GM12878 (cell line): ENCODE results near the gene CISTR.

Source experiments
- CTCF ChIP-seq, 3 experiments: IDR thresholded peaks in 2 of 3; conservative IDR thresholded peaks in 1 of 3; 2 replicates each; pipeline ENCODE4 v1.5.1; 2011; ENCODE audit warnings: low read depth in 3 of 3, low read length in 3 of 3, mild to moderate bottlenecking in 3 of 3, control low read depth in 2 of 3, moderate library complexity in 2 of 3, inconsistent platforms in 1 of 3, mixed read lengths in 1 of 3; ENCODE audit not compliant: control insufficient read depth in 2 of 3, insufficient read depth in 1 of 3; ENCODE audit errors: extremely low read depth in 1 of 3
- IKZF1 ChIP-seq: fragments of 450-650 bp; conservative IDR thresholded peaks from 2 replicates; pipeline ENCODE4 v1.6.1; 2017; ENCODE audit warnings: antibody characterized with exemption, mild to moderate bottlenecking
- SREBF2 ChIP-seq: IDR thresholded peaks from 2 replicates; pipeline ENCODE4 v1.6.1; 2012; ENCODE audit warnings: mild to moderate bottlenecking, low read length
- SRF ChIP-seq, 2 experiments: IDR thresholded peaks; 2 replicates each; pipeline ENCODE4 v1.6.1; 2011; ENCODE audit warnings: low read depth in 2 of 2, low read length in 2 of 2, mild to moderate bottlenecking in 1 of 2, moderate library complexity in 1 of 2
- USF1 ChIP-seq: IDR thresholded peaks from 2 replicates; pipeline ENCODE4 v1.6.1; 2011; ENCODE audit warnings: borderline replicate concordance, low read depth, mild to moderate bottlenecking, moderate library complexity, mixed read lengths, low read length; ENCODE audit not compliant: insufficient read depth; ENCODE audit errors: extremely low read length
- ZBTB33 ChIP-seq: fragments of 450-650 bp; IDR thresholded peaks from 2 replicates; pipeline ENCODE4 v1.6.1; 2017; ENCODE audit warnings: mild to moderate bottlenecking

GRCh38 chr12:53761306-53761705 lies 9.5 kb upstream of the CISTR start:
- TF ChIP-seq SRF (IDR thresholded peaks at IDR 0.05; ENCODE audit: low read depth in 2 of 2, low read length in 2 of 2) (no peak), SREBF2 (no peak), CTCF (IDR thresholded peaks at IDR 0.05 in 2 of 3, conservative IDR thresholded peaks at IDR 0.05 in 1 of 3; ENCODE audit: control insufficient read depth in 2 of 3, extremely low read depth in 1 of 3, insufficient read depth in 1 of 3, low read depth in 3 of 3, low read length in 3 of 3) (no peak), ZBTB33 (no peak), USF1 (no peak), IKZF1 (no peak)
